ENCODE results near the gene PZP.

PZP gene

GRCh38 chr12:9123781-9124382 lies 84.3 kb downstream of the PZP start:
- DNase-seq, result no peak

GRCh38 chr12:9122091-9122609 lies 86.0 kb downstream of the PZP start:
- DNase-seq, result no peak

DNA sequence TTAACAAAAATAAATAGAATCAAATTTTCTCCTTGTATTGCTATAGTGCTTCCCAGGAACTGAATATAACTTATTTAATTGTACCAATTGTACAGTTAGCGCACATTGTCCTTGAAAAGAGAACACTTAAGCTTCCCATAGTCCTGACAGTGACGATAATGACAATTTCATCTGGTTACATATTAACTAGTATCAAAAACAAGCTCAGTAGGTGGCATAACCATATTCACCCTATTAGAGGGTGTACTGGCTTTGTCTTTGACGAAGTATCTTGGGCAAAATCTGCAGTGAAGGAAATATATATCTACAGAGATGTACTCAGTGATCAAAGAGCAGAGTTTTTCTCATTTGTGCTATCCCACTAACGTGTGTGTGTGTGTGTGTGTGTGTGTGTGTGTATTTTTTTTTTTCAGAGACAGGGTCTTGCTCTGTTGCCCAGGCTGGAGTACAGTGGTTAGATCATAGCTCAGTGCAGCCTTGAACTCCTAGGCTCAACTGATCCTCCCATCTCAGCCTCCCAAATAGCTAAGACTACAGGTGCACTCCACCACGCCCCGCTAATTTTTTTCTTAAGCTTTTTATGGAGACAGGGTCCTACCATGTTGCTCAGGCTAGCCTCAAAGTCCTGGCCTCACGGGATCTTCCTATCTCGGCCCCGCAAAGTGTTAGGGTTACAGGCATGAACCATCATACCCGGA lies 87.6 kb downstream of the PZP start:
- DNase-seq, result no peak

GRCh38 chr12:9118158-9118557 lies 90.0 kb downstream of the PZP start:
- no peak for DNase-seq

DNA sequence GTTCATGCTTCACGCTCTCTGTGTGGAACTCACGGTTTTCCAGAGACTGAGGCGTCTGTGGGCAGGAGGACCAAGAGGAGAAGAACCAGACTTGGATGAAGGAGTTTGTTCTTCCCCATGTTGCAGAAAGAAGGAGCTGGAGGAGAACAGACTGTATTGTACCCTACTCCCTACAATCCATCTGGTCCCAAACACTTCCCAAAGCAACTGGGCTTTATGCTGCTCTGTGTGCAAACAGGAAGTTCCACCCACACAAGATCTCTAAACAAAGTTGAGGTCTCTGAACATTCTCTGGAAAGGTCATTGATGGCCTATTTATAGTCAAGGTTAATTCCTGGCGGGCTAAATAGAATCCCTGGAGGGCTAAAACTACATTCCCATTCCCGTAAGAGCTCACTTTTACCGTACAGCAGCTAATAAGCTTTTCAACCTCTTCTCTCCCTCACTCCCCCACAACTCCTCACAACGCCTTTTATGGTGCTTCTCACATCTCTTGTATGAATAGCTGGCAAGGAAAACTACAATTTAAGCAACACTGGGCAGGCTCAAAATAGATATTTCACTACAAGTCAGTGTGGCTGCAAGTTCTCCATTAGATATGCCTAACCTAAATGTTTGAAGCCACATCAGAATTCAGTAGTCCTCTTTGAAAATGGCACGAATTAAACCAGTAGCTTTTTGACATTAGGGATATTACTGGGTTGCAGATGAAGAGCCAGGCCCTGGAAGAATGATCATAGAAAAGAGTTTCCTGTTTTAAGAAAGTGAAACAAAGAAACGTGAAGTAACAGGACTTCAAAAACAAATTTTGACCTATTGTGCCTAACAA lies 92.2 kb downstream of the PZP start, which contains the start of gene A2M:
A2M (minus strand) TSS at position 189 of the 829 bp plus-strand sequence; CDS start at position 119, 70 bp downstream.
- DNase-seq, result no peak

GRCh38 chr12:9114946-9115345 lies 93.2 kb downstream of the PZP start:
- DNase-seq, result no peak

DNA sequence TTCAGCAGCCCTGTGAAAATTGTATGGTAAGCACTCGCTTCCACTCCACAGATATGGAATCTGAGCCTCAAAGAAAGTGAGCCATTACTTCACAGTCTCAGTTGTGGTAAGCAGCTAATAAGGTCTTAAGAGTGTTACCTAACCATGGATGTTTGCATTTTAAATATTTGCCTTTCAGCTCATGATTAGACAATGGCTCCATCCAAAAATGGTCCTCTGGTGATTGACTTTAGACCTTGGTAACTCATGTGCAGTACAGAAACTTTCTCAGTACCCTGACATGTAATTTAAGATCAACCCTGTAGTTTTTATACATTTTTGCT lies 94.2 kb downstream of the PZP start:
- DNase-seq, result no peak

GRCh38 chr12:9113296-9113986 lies 94.8 kb downstream of the PZP start:
- no peak for DNase-seq

GRCh38 chr12:9112076-9112853 lies 95.9 kb downstream of the PZP start:
- DNase-seq, result no peak

- no peak for DNase-seq
These were observed 96.7 kb downstream of the PZP start for GRCh38 chr12:9111525-9111924.

- DNase-seq, result no peak
These were observed 98.3 kb downstream of the PZP start for GRCh38 chr12:9109737-9110491.

DNA sequence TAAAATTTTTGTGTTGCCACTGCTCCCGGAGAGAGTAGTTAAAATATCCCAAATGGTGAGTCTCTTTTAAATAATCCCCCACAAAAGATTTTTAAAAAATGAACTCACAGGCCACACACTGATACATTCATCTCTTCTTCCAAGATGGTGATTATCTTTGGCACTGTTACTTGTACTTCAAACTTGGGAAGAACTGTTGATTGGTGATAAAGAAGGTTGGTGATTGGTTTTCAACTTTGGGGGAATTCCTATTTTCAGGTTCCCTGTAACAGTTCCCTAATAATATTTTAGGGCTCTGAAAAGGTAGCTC lies 99.0 kb downstream of the PZP start:
- DNase-seq, result no peak

GRCh38 chr12:9108504-9109212 lies 99.5 kb downstream of the PZP start:
- DNase-seq, result no peak

DNA sequence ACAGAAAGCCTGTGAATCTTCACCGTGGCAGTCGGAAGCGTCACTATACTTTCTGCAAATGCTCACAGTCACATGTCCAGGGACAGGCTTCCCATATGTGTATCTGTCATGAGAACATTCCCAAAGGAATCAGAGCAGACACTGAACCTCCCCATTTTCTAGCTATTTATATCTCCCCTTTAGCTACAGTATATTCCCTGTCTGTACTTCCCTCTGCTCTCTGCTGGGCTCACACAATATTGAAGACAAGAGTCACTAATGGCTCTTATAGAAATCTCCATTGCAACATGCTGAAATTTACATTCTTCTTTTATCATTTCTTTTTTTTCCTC lies 100.7 kb downstream of the PZP start:
- DNase-seq, result no peak

GRCh38 chr12:9106610-9107541 lies 101.3 kb downstream of the PZP start:
- DNase-seq, result no peak

DNA sequence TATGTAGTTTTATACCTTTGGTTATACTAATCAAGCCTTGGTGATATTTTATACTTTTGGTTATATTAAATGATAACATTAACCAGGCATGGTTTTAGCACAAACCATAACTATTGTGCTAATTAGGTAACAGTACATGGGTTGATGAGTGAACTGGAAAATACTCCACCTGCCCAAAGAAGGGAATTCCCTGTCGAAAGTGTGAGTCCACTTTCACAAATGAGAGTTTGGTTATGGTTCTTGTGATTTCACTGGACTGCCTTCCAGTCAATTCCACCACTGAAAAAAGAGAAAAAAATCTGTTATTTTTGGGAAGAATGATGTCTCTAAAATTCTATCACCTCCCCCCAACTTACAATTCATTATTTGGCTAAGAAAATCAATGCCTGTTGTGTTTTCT lies 102.1 kb downstream of the PZP start:
- no peak for DNase-seq

DNA sequence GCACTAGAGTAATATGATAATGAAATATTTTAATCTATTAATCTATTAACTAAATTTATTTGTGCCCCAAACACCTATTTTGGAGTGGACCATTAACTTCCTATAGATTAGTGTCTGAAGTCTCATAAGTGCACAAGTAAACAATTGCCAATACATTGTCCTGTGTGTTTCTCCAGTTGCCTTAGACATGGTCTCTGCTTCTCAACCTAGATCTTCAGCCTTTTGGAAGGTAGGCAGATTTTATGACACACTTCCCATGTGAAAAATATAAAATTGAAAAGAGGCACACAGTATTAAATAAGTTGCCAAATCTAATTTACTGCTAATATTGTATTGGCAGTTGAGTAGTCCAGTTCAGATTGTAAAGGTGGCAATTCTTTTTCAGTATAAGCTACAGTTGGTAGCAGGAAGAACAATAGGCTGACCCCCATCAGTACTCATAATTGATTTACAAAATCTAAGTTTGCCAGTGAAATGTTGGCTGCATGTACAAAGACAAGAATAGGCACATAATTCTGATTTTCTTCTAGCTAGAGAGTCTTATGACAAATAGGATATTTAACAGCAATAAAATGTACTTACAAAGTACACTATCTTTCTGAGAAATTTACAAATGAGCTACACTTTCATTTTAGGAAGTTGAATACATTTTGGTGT lies 103.3 kb downstream of the PZP start:
- DNase-seq, result no peak

GRCh38 chr12:9104087-9104486 lies 104.1 kb downstream of the PZP start:
- DNase-seq, result no peak

GRCh38 chr12:9103050-9103849 lies 104.9 kb downstream of the PZP start:
- no peak for DNase-seq
